HEK293T (cell line): ENCODE data around the gene FN1.
"Not testable (repeated sequence)": the region's sequence is repeated elsewhere in the genome, so short reads cannot be mapped to it uniquely, and the experiment has no call there.

Experiments used
- CTCF ChIA-PET: fragments of 350-600 bp; formaldehyde crosslinking; extraction: SDS; loops from one replicate; lab custom pipeline; 2021; ENCODE audit warnings: antibody characterized with exemption, inconsistent platforms; lab: Yijun Ruan, JAX
- POLR2A ChIA-PET: fragments of 350-600 bp; formaldehyde crosslinking; extraction: SDS; loops from one replicate; lab custom pipeline; 2020; ENCODE audit warnings: antibody characterized with exemption, inconsistent platforms; lab: Yijun Ruan, JAX
- DNase-seq: peaks from one replicate; pipeline ENCODE4 v3.0.0; 2012; ENCODE audit warnings: mixed read lengths; ENCODE audit errors: extremely low spot score
- ARNT ChIP-seq: fragments of 450-650 bp; IDR thresholded peaks from 2 replicates; pipeline ENCODE4 v1.6.1; 2017; ENCODE audit warnings: mild to moderate bottlenecking
- BHLHE40 ChIP-seq: fragments of 450-650 bp; IDR thresholded peaks from 2 replicates; pipeline ENCODE4 v1.6.1; 2016; ENCODE audit warnings: mild to moderate bottlenecking, moderate library complexity, borderline replicate concordance
- CTBP1 ChIP-seq: fragments of 450-650 bp; IDR thresholded peaks from 2 replicates; pipeline ENCODE4 v1.6.1; 2016; ENCODE audit warnings: borderline replicate concordance
- ELF4 ChIP-seq: fragments of 450-650 bp; IDR thresholded peaks from 2 replicates; pipeline ENCODE4 v1.6.1; 2017; ENCODE audit warnings: antibody characterized with exemption
- FOXA1 ChIP-seq: fragments of 450-650 bp; IDR thresholded peaks from 2 replicates; pipeline ENCODE4 v1.6.1; 2016; ENCODE audit warnings: mild to moderate bottlenecking
- FOXK2 ChIP-seq: fragments of 450-650 bp; IDR thresholded peaks from 2 replicates; pipeline ENCODE4 v1.6.1; 2016; ENCODE audit warnings: mild to moderate bottlenecking
- FOXM1 ChIP-seq: fragments of 450-650 bp; IDR thresholded peaks from 2 replicates; pipeline ENCODE4 v1.6.1; 2017; ENCODE audit warnings: mild to moderate bottlenecking, borderline replicate concordance
- HDGF ChIP-seq: fragments of 450-650 bp; IDR thresholded peaks from 2 replicates; pipeline ENCODE4 v1.6.1; 2017; ENCODE audit warnings: antibody characterized with exemption, borderline replicate concordance
- L3MBTL2 ChIP-seq: fragments of 450-650 bp; conservative IDR thresholded peaks from 2 replicates; pipeline ENCODE4 v1.6.1; 2016; ENCODE audit warnings: mild to moderate bottlenecking
- LEF1 ChIP-seq: fragments of 450-650 bp; IDR thresholded peaks from 2 replicates; pipeline ENCODE4 v1.6.1; 2017; ENCODE audit warnings: mild to moderate bottlenecking, borderline replicate concordance
- NFRKB ChIP-seq: fragments of 450-650 bp; IDR thresholded peaks from 2 replicates; pipeline ENCODE4 v1.6.1; 2016; ENCODE audit warnings: mild to moderate bottlenecking, moderate library complexity
- PKNOX1 ChIP-seq: fragments of 450-650 bp; IDR thresholded peaks from 2 replicates; pipeline ENCODE4 v1.6.1; 2016
- SP1 ChIP-seq: fragments of 450-650 bp; IDR thresholded peaks from 2 replicates; pipeline ENCODE4 v1.6.1; 2017
- SUZ12 ChIP-seq: fragments of 450-650 bp; IDR thresholded peaks from 2 replicates; pipeline ENCODE4 v1.6.1; 2016; ENCODE audit warnings: mild to moderate bottlenecking
- TARDBP ChIP-seq: fragments of 450-650 bp; IDR thresholded peaks from 2 replicates; pipeline ENCODE4 v1.6.1; 2016
- ZNF384 ChIP-seq: fragments of 450-650 bp; IDR thresholded peaks from 2 replicates; pipeline ENCODE4 v1.6.1; 2016

The FN1 gene

GRCh38 chr2:215411941-215412743 is 23.7 kb downstream of the FN1 start:
- CTCF ChIA-PET = interaction anchor here (0.6 kb wide), 1 partner anchor 533 kb away, joined by 3 read pairs; no protein-coding TSS in a partner anchor
- POLR2A ChIA-PET = no interaction called here
- TF ChIP-seq L3MBTL2 (no peak), ZNF384 (no peak), FOXM1 (no peak), NFRKB (no peak), HDGF (no peak), ARNT (no peak), LEF1 (no peak), TARDBP (no peak), FOXA1 (no peak)
- no peak for DNase-seq

DNA sequence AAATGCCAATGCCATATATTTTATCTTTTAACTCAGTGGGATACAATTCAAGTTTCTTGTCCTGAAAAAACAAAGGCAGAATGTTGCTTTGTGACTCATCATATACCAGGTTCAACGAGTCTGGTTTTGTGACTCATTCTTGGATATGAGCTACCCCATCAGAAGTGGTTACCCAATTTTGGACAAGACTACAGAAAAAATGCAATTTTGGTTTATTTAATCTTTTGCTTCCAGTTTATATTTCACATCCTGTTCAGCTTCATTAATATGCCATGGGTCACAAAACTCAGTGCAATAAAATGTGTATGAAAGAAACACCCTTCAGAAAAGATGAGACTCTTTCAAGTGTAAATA is 25.0 kb downstream of the FN1 start:
- no peak for TF ChIP-seq CTBP1
- TF ChIP-seq ARNT = no peak
- no peak for TF ChIP-seq ELF4
- TF ChIP-seq TARDBP = no peak
- no peak for TF ChIP-seq LEF1
- TF ChIP-seq PKNOX1 = no peak
- TF ChIP-seq FOXK2 = no peak
- no peak for TF ChIP-seq FOXA1
- no peak for TF ChIP-seq SP1
- TF ChIP-seq NFRKB = no peak
- TF ChIP-seq SUZ12 = no peak
- no peak for DNase-seq
- POLR2A ChIA-PET = no interaction called here
- CTCF ChIA-PET = no interaction called here

DNA sequence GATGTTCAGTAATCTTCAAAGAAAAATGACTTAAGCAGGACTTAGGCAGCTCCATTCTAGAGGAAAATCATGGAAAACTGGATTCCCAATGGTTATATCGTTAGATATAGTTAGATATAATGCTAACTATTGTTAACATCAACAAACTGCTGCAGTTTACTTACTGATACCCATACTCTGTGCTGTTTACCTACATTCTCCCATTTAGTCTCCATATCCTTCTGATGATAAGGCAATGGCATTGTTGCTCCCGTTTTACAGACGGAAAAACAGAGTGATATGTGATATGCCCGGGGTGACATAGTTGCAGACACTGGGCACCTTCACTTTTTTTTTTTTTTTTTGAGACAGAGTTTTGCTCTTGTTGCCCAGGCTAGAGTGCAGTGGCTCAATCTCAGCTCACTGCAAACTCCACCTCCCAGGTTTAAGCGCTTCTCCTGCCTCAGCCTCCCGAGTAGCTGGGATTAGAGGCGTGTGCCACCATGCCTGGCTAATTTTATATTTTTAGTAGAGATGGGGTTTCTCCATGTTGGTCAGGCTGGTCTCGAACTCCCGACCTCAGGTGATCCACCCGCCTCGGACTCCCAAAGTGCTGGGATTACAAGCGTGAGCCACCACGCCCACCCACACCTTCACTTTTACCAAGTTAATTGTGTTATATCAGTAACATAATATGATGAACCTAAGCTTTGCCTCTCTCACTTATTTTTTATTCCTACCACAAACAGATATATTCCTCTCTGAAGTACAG is 25.5 kb downstream of the FN1 start:
- DNase-seq, POLR2A ChIA-PET: not testable (repeated sequence)
- CTCF ChIA-PET = interaction anchor here (1.0 kb wide), 1 partner anchor 605 kb away, joined by 3 read pairs; no protein-coding TSS in a partner anchor

- DNase-seq = no peak
- CTCF ChIA-PET = interaction anchor here (1.0 kb wide), 1 partner anchor 606 kb away, joined by 3 read pairs; no protein-coding TSS in a partner anchor
- POLR2A ChIA-PET = interaction anchor here (0.5 to 0.7 kb wide), 2 partner anchors 98 to 711 kb away, joined by 3 to 5 read pairs; partner anchors contain the start of gene ATIC
- TF ChIP-seq ARNT = no peak
- no peak for TF ChIP-seq SUZ12
- no peak for TF ChIP-seq PKNOX1
- no peak for TF ChIP-seq BHLHE40
These were observed 26.3 kb downstream of the FN1 start for GRCh38 chr2:215409331-215410127.

- CTCF ChIA-PET, POLR2A ChIA-PET, DNase-seq: not testable (repeated sequence)
These were observed 27.4 kb downstream of the FN1 start for GRCh38 chr2:215408441-215408840.

DNA sequence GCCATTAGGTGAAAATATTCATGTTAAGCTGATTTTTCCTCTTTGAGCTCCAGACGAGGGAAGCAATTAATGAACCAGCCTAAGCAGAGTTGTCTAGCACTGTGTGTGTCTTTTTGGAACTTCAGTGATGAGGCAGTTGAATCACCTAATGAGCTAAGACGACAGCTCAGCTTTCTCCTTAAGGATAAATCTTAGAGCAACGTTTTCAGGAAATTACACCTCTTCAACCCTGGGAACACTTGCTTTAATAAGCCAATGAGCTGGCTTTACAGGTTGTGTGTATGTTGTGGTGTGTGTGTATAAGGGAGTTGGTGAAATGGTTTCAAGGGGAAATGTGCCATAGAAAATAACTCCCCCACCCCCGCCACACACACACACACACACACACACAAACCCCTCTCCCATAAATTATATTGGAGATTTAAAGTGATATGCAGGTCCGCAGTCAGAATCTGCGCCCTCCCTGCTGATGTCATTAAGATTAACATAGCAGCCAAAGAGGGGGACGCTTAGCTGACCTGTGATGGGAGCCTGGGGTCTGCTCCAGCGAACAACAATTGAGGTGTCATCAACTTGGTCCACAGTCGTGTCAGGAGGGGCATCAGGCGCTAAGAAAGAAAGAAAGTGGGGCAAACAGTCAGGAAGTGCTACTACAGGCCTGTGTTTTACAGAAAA is 28.1 kb downstream of the FN1 start:
- ChIA-PET CTCF (no interaction called here), POLR2A (no interaction called here)
- DNase-seq = no peak
- TF ChIP-seq BHLHE40 (no peak), HDGF (no peak), CTBP1 (no peak), SP1 (no peak), PKNOX1 (no peak), ZNF384 (no peak), TARDBP (no peak)
